Testis (tissue), 5 donors: Measurements from ENCODE around the gene HS2ST1. TPM values are rescaled to one million over a fixed set of nuclear protein-coding genes. Genes with fewer than 3 reads are reported as not detected.
"Not testable (repeated sequence)": the region's sequence is repeated elsewhere in the genome, so short reads cannot be mapped to it uniquely, and the experiment has no call there.

ENCODE experiments used
- DNase-seq: peaks from one replicate; pipeline ENCODE4 v3.0.0-alpha.2; 2019
- H3K27ac ChIP-seq, 2 donors: fragments of 200-600 bp; sonication (generic); one replicate each; pipeline ENCODE4 v1.5.1; 2019
- H3K27me3 ChIP-seq: fragments of 200-600 bp; sonication (generic); one replicate; pipeline ENCODE4 v1.5.1; 2019
- H3K36me3 ChIP-seq: fragments of 200-600 bp; sonication (generic); one replicate; pipeline ENCODE4 v1.5.1; 2017; ENCODE audit warnings: low read depth; ENCODE audit errors: missing control alignments
- H3K4me1 ChIP-seq: fragments of 200-600 bp; sonication (generic); one replicate; pipeline ENCODE4 v1.5.1; 2019
- H3K4me3 ChIP-seq, 2 donors: fragments of 200-600 bp; sonication (generic); one replicate each; pipeline ENCODE4 v1.5.1; 2017 to 2019
- H3K9me3 ChIP-seq: fragments of 200-600 bp; sonication (generic); one replicate; pipeline ENCODE4 v1.5.1; 2017
- POLR2A ChIP-seq: fragments of 450-650 bp; IDR thresholded peaks from one replicate; pipeline ENCODE4 v1.6.1; 2017; ENCODE audit warnings: antibody characterized with exemption, mild to moderate bottlenecking, moderate library complexity
- WGBS, 2 donors: methylation state at CpG; one replicate each; pipeline ENCODE4 v1.1.5; 2018; 5-methylcytosine and 5-hydroxymethylcytosine counted together
- intact Hi-C: fragments of 100-400 bp; cut with DNase I; formaldehyde crosslinking; loops from one replicate; pipeline ENCODE4 v1.15.1; 2023; ENCODE audit warnings: low total_unique reads
- long read RNA-seq, 2 donors: transcript quantifications; one replicate each; lab custom pipeline, GENCODE V29; 2026
- polyA plus RNA-seq: library from polyadenylated mRNA; stranded (reverse); fragments of 350-450 nt; fragmentation: Illumina TruSeq; extraction: RNeasy Lipid Tissue Mini Kit (QIAGEN cat#74804); gene quantifications from one replicate; pipeline ENCODE4 v1.2.3, GENCODE V29; 2014; ENCODE audit warnings: low read depth, low replicate concordance; ENCODE audit not compliant: insufficient read depth
- total RNA-seq, 2 donors: library from RNA; depleted of rRNA; stranded (reverse); fragments of >200 nt; gene quantifications; one replicate each; pipeline ENCODE4 v1.2.3, GENCODE V29; 2016
- TF ChIP-seq, protein P1 (sequence below), 3 experiments: fragments of 450-650 bp in 2 of 3; fragments of 200-600 bp in 1 of 3; sonication (generic) in 1 of 3; IDR thresholded peaks; one replicate each; pipeline ENCODE4 v1.5.1; 2016 to 2019; ENCODE audit warnings: antibody characterized with exemption in 3 of 3, mild to moderate bottlenecking in 2 of 3, moderate library complexity in 1 of 3

The HS2ST1 gene
- 10 to 100 TPM; 12.8 to 22.4 TPM for total RNA-seq
- 21.1 TPM for polyA plus RNA-seq
- long read RNA-seq, donor 1, full-length matches to known transcripts: 14 of 23 reads
- long read RNA-seq, donor 1, partial matches to known transcripts: 9 of 23 reads
- long read RNA-seq, donor 1, other reads (novel, unspliced or antisense): 0 of 23 reads
- long read RNA-seq, donor 2, full-length matches to known transcripts: 10 of 10 reads
- long read RNA-seq, donor 2, partial matches to known transcripts: 0 of 10 reads
- long read RNA-seq, donor 2, other reads (novel, unspliced or antisense): 0 of 10 reads

DNA sequence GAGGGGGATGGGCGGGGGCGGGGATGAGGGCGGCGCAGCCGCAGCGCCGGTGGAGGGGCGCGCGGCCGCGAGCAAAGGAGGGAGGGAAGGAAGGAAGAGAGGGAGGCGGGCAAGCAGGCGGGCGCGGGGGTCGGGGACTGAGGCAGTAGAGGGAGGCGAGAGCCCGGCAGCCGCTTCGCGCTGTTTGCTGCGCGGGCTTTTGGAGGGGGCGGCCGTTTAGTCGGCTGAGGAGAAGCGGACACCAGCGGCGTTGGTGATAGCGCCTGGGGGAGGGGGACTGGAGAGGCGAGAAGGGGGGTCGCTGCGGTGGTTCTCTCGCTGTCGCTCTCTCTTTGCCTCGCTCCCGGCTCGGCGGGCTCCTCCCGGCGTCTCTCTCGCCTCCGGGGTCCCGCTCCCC lies at the start of gene HS2ST1:
TSS of gene HS2ST1 (plus strand) at position 35 of the 397 bp plus-strand sequence.
- 1% methylated on average over 33 to 34 of the region's 45 CpGs for WGBS, 2 donors
- TF ChIP-seq POLR2A: no peak
- TF ChIP-seq, protein P1, sequence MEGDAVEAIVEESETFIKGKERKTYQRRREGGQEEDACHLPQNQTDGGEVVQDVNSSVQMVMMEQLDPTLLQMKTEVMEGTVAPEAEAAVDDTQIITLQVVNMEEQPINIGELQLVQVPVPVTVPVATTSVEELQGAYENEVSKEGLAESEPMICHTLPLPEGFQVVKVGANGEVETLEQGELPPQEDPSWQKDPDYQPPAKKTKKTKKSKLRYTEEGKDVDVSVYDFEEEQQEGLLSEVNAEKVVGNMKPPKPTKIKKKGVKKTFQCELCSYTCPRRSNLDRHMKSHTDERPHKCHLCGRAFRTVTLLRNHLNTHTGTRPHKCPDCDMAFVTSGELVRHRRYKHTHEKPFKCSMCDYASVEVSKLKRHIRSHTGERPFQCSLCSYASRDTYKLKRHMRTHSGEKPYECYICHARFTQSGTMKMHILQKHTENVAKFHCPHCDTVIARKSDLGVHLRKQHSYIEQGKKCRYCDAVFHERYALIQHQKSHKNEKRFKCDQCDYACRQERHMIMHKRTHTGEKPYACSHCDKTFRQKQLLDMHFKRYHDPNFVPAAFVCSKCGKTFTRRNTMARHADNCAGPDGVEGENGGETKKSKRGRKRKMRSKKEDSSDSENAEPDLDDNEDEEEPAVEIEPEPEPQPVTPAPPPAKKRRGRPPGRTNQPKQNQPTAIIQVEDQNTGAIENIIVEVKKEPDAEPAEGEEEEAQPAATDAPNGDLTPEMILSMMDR (IDR thresholded peaks at IDR 0.05): no peak

DNA sequence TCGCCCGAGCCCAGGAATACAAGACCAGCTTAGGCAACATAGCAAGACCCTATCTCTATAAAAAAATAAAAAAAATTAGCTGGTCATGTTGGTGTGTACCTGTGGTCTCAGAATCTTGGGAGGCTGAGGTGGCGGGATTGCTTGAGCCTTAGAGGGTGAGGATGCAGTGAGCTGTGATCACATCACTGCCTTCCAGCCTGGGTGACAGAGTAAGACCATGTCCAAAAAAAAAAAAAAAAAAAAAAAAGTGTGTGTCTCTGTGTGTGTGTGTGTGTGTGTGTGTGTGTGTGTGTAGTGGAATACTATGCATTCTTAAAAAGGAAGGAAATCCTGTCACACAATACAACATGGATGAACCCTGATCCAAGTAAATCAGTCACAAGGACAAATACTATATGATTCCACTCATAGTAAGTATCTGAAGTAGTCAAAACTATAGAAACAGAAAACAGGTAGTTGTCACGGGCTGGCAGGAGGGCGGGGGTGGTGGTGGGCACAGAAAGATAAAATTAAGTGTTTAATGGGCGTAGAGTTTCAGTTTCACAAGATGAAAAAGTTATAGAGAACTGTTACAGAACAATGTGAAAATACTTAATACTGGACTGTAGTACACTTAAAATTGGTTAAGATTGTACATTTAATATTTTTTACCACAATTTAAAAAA lies 48.3 kb upstream of the HS2ST1 start:
- H3K36me3 ChIP-seq: no peaks in the 10 kb centered on the region
- H3K9me3 ChIP-seq: no peaks in the 10 kb centered on the region
- H3K27ac ChIP-seq: no peak overlapping the region
- TF ChIP-seq, protein P1 (IDR thresholded peaks at IDR 0.05): no peak
- no peak for TF ChIP-seq POLR2A
- H3K4me3 ChIP-seq: no peak overlapping the region
- DNase-seq: no peak
- H3K4me1 ChIP-seq: no peaks in the 10 kb centered on the region
- no peaks in the 10 kb centered on the region for H3K27me3 ChIP-seq
- 61 to 92% methylated on average over 6 of the region's 6 CpGs for WGBS, 2 donors
- intact Hi-C loops: no loop called here

More for the DNA sequence above, at the start of gene HS2ST1:
- Histone ChIP-seq H3K9me3 (no peaks in the 10 kb centered on the region), H3K36me3 (no peaks in the 10 kb centered on the region), H3K27me3 (no peaks in the 10 kb centered on the region), H3K4me1 (peaks cover 14% of the 10 kb centered on the region), H3K4me3 (peak within 1 kb of the TSS; percentile 89 to 92), H3K27ac (peak within 1 kb of the TSS; percentile 94 to 95)
- no peak for DNase-seq
- intact Hi-C loops: no loop called here

DNA sequence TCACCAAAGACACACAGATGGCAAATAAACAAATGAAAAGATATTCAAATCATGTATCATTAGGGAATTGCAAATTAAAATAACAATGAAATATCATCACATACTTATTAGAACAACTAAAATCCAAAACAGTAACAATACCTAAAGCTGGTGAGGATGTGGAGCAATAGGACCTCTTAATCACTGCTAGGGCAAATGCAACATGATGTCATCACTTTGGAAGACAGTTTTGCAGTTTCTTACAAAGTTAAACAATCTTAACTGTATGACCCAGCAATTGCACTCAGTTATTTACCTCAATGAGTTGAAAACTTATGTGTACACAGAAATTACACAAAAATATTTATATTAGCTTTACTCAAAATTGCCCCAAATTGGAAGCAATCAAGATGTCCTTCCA lies 47.8 kb upstream of the HS2ST1 start:
- no peak overlapping the region for H3K4me3 ChIP-seq
- DNase-seq: no peak
- H3K27ac ChIP-seq: no peak overlapping the region
- TF ChIP-seq, protein P1 (IDR thresholded peaks at IDR 0.05): no peak
- TF ChIP-seq POLR2A: no peak
- H3K27me3 ChIP-seq: no peaks in the 10 kb centered on the region
- H3K4me1 ChIP-seq: no peaks in the 10 kb centered on the region
- intact Hi-C loops: no loop called here
- no peaks in the 10 kb centered on the region for H3K36me3 ChIP-seq
- H3K9me3 ChIP-seq: no peaks in the 10 kb centered on the region

DNA sequence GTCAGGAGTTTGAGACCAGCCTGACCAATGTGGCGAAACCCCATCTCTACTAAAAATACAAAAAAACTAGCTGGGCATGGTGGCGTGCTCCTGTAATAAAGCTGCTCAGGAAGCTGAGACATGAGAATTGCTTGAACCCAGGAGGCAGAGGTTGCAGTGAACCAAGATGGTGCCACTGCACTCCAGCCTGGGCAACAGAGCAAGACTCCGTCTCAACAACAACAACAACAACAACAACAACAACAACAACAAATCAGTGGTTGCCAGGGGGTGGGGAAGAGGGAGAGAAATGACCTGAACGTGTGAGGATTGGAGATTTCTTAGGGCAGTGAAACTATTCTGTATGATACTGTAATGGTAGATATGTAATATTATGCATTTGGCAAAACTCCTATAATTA lies 47.2 kb upstream of the HS2ST1 start:
- H3K27ac ChIP-seq, H3K9me3 ChIP-seq, H3K36me3 ChIP-seq, H3K4me3 ChIP-seq, DNase-seq, H3K4me1 ChIP-seq, intact Hi-C loops, H3K27me3 ChIP-seq: not testable (repeated sequence)
- WGBS, 2 donors: 91 to 96% methylated on average over 4 of the region's 4 CpGs

DNA sequence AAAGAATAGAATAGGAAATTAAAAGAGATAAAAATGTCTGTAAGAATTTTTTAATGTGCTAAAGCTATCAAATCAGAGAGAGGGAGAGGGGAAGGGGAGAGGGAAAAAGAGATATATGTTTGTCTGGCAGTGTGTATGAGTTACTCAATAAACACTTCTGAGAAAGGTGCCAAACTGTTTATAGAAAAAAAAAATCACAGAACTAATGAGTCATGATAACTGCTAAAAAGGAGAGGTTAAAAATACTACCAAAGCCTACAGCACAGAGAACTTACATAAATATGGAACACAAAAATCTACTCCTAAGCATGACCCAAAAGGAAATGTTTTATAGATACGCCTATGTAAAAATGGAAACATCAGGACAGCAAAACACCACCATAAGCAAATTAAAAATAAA lies 46.0 kb upstream of the HS2ST1 start:
- Histone ChIP-seq H3K27ac (no peak overlapping the region), H3K4me3 (no peak overlapping the region), H3K4me1 (no peaks in the 10 kb centered on the region), H3K27me3 (no peaks in the 10 kb centered on the region), H3K9me3 (no peaks in the 10 kb centered on the region), H3K36me3 (no peaks in the 10 kb centered on the region)
- 95 to 100% methylated on average over 1 of the region's 1 CpG for WGBS, 2 donors
- DNase-seq: no peak
- no peak for TF ChIP-seq POLR2A
- TF ChIP-seq, protein P1 (IDR thresholded peaks at IDR 0.05): no peak
- intact Hi-C loops: no loop called here
